GM18505 (cell line): ENCODE measurements around the gene FAM53A.
"Not testable (repeated sequence)": the region's sequence is repeated elsewhere in the genome, so short reads cannot be mapped to it uniquely, and the experiment has no call there.

Source experiments
- ATAC-seq: cut with Tn5 transposase; IDR thresholded peaks from one replicate; pipeline ENCODE4 v1.9.1; 2021; ENCODE audit not compliant: unreplicated experiment
- POLR2A ChIP-seq: IDR thresholded peaks from 4 replicates; pipeline ENCODE4 v1.6.1; 2011; ENCODE audit warnings: borderline replicate concordance; ENCODE audit not compliant: insufficient read depth, insufficient read length; ENCODE audit errors: extremely low read depth

The FAM53A gene

DNA sequence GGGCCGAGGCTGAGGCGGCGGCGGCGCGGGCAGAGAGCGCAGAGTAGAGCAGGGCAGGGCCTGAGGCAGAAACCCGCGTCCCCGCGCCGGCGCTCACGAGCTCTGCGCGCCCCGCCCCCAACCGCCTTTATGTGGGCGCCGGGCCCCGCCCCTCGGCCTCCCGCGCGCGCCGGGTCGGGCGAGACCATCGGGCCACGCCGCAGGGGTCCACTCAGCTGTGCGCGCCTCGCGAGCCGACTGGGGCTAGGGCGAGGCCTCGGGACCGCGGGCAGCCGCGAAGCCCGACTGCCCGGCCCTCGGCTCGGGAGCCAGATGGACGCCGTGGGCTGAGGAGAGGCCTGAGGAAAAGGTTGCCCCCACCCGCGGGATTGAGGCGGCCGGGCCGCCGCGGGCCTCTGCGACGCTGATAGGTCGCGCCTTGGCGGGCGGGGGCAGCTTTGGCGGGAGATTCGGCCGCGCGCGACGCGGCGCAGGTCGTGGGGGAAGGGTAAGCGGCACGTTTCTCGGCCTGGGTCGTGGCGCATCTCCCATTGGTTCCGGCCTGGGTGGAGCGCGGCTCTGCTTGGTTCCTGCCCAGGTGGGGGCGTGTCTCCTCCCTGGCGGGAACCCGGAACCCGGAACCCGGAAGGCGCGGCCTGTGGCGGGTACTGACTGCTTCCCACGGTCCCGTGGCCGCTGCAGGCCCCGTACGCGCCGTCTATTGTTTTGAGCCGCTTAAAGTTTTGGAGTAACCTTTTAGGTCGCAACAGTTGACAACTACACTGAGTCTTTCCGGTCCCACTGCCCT lies 28.3 kb upstream of the FAM53A start, which contains the start of gene SLBP:
TSS of gene SLBP (minus strand) at position 104 of the 787 bp plus-strand sequence. CDS start 131 bp downstream, outside the sequence.
- peak; percentile 91 for TF ChIP-seq POLR2A
- peak; percentile 76 for ATAC-seq

DNA sequence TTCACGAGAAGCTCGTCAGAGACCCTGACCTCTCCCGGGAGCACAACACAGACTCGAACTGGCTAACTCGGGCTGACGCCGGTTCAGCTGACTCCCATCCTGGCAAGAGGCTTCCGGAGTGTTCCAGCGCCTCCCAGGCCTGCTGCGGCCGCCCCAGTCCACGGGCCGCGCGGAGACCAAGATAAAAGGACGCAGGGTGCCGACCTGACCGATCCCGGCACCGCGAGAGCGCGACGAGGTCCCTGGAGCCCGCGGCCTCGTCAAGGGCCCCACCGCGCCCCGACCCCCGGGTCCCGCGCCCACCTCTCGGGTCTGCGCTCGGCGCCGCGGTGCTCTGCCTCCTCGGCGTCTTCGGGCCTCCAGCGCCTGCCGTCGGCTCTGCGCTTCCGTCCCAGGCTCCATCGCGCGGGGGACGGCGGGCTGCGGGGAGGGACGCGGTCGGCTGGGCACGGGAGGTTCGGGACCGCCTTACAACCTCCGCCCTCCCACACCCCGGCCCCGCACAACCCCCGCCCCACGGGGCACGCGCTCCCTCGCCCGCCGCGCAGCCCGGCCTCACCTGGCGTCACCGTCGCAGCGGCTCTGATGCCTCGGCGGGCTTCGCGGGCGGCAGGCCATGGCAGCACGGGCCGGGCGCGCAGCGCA lies 27.6 kb upstream of the FAM53A start:
- ATAC-seq: peak; percentile 16
- TF ChIP-seq POLR2A: no peak

DNA sequence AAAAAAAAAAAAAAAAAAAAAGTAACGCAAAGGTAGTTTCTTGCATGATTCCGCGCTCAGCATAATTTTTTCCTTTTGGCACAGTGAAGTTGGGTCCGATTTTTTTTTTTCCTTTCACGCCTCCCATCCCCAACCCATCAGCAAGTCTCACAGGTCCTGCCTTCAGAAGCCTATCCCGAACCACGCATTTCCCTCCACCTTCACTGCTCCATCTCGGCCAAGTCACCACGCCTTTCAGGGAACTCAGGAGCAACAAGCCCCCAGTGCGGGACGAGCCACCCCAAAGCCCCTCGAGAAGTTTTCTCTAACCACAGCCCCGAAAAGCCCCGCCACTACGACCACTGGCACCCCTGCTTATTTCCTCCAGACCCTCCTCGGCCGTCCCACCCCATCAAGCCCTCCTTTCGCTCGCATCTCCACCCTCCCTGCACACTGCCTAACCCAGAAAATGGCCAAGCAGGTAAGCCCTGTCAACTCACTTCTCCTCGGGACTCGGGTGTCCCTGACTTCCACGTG lies 27.0 kb upstream of the FAM53A start:
- ATAC-seq: no peak
- TF ChIP-seq POLR2A: no peak

DNA sequence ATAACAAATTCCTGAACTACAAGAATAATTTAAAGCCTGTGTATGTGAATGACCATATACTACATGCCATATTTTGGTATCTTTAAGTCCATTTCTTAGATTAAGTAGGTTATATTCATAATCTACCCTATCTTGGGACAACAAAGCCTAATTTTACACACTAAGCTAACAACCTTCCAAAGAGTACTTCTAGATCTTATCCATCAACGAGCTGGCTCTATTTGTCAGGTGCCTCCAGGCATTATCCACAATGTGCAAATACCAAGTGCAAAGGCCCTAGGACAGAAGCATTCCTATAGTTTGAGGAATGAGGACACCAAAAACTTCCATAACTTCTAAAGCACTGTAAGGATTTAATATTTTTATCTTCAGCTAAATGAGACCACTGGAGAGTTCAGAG lies 24.5 kb upstream of the FAM53A start:
- no peak for TF ChIP-seq POLR2A
- no peak for ATAC-seq

DNA sequence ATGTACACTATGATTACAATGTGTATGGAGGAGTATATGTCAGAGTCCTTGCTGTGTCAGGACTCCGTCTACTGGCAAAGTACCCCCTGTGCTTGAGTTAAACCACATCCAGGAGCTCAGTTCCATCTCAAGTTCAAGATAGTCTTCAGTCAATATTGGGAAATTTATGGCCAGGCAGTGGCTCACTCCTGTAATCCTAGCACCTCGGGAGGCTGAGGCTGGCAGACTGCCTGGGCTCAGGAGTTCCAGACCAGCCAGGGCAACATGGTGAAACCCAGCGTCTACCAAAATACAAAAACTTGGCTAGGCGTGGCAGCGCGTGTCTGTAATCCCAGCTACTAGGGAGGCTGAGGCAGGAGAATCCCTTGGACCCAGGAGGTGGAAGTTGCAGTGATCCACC lies 22.2 kb upstream of the FAM53A start:
- no peak for TF ChIP-seq POLR2A

DNA sequence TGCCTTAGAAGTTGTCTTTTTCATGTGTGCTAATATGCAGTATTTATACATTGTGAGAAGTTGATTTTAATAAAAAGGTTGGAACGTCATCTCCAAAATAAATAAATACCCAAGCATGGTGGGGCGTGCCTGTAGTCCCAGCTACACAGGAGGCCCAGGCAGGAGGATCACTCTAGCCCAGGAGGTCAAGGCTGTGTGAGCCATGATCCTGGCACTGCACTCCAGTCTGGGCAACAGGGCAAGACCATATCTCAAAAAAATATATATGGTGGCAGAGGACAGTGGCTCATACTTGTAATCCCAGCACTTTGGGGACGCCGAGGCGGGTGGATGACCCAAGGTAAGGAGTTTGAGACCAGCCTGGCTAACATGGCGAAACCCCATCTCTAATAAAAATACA lies 21.6 kb upstream of the FAM53A start:
- ATAC-seq: no peak

More for the DNA sequence above, 22.2 kb upstream of the FAM53A start:
- no peak for ATAC-seq

DNA sequence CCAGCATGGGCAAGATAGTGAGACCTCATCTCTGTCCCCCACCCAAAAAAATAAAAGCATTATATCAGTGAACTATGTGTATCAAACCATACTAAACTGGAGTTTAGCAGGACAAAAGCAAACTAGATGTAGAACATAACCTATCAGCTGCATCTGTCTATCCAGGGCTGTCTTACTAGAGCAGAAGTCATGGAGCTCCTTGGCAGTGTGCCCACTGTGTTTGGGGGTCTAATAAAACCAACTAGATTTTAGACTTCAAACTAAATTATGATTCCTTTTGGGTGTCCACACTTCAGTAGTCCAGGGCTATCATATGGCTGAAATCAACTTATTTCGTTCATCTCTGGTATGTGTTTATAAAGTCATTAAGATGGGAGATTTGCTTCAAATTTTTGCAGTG lies 19.8 kb upstream of the FAM53A start:
- no peak for ATAC-seq

More for the DNA sequence above, 21.6 kb upstream of the FAM53A start:
- no peak for TF ChIP-seq POLR2A

DNA sequence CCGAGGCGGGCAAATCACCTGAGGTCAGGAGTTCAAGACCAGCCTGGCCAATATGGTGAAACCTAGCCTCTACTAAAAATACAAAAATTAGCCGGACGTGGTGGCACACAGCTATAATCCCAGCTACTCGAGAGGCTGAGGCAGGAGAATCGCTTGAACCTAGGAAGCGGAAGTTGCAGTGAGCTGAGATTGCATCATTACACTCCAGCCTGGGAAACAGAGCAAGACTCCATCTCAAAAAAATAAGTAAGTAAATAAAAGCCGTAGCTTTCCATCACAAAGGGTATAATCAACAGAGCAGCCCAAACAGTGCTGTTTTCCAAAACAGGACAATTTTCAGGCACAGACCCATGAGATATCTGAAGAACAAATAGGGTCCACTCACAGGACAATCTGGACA lies 17.6 kb upstream of the FAM53A start:
- ATAC-seq: not testable (repeated sequence)

More for the DNA sequence above, 19.8 kb upstream of the FAM53A start:
- TF ChIP-seq POLR2A: no peak

DNA sequence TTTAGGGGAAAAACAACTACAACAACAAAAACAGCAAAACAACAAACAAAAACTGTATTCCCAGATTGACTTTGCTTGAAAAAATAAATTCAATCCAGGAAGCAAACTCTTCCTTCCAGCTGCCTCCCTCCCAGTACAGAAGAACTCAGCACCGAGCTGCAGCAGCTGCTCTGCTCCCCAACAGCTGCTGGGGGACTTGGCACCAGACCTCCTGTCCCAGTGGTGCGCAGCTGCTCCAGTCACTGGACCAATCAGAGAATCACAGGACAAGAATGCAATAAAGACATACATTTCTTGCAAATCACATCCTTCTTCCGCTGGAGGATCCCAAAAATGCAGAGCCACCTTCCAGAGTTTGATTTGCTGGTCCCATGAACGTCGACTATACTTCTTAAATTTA lies 11.8 kb upstream of the FAM53A start:
- TF ChIP-seq POLR2A: no peak
- ATAC-seq: no peak

DNA sequence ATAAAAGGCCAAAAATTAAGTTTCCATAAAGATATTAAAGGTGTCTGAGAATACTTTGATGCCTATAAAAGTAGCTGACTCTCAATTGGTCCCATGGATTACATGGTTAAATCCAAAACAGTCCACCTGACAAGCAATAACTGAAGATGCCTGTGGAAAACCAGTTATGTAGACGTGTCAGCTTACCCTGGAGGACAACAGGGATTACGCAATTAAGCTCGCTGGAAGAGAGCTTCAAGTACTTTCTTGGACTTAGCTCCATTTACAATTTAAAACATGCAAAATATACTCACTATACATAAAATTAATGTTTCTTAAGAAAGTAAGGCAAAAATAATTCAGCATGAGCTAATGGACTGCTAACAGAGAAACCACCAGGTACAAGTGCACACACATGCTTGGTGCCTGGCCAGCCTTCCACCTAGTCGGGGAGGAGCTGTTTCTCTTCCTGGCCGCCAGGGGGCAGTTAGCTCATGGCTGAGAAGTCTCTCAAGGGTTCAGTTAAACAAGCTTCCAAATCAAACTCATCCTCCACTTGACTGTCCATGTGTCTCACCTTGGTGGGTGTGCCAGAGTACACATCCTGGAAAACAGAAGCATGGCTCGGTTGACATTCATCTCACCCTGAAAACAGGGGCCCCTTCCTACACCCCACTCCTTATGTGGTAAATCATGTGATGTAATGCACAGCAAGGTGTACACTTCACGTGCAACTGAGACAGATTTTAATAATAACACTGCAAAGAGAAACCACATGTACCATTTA lies 9.2 kb upstream of the FAM53A start:
- no peak for TF ChIP-seq POLR2A
- no peak for ATAC-seq

DNA sequence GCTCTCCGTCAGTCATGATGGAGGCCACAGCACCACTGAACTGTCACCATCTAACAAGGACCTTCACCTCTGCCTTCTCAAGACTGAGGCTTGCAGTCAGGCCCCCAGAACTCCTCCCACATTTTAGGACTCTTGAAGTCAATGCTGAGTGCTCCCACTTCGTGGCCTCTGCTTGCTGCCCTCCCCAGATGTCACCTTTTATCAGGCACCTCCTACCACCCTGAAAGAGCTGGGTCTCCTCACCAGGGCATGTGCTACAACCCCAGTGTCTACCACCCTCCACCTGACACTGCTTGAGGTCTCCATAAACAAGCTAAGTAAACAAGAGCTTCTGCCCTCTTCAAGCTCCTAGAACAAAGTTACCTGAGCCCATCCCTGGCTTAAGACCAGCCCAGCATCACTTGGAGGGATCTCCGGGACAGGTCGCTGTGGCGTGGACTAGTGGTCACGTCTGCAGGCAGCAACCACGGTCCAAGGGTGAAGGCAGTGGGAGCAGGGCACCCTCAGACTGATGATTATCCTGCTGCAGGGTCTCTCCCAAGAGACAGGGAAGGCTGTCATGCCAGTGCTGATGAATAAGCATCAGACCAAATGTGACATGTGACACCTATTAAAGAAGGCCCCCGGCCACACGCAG lies 7.7 kb upstream of the FAM53A start:
- TF ChIP-seq POLR2A: no peak
- ATAC-seq: no peak

DNA sequence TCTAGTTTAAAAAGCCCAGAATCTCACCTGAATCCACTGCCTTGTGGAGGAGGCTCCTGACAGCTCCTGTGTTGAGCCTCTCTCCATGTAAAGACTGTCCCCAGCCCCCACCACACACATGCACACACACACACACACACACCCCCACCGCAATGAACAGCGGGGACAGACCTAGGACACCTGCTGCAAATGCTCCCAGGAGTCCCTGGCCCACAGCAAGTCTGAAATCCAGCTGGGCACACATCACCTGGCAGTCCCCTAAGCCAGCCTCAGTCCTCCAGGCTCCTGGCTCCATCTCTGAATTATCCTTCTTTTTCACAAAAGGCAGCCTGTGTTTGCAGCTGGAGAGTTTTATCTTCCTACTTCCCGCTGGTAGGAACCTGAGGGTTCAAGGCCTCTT lies 6.6 kb upstream of the FAM53A start:
- TF ChIP-seq POLR2A: no peak
- ATAC-seq: no peak

DNA sequence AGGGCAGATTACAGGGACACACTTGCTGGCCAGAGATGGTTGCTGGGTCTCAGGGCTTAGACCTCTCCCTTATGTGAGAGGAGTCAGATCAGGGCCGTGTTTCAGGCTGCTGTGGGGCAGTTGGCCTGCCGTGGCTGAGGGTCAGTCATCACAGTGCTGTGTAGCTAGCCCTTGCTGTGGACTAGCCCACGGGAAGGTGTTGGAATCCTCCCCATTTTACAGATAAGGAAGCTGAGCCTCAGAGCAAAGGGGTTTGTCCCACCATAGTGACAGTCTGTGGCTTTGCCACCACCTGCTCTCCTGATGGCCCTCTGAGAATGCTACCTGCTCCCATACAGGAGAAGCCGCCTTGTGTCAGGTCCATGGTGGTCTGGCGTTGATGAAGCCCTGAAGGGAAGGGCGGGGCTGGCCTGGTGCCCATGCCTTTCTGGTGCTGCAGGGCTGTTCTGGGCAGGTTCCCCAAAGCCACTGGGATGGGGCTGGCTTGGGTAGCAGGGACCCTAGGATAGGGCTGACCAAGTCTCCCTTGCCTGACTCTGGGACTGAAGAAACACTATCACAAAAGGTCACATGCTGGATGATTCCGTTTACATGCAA lies 2.4 kb upstream of the FAM53A start:
- TF ChIP-seq POLR2A: no peak
- ATAC-seq: no peak
